Endothelial cell of hepatic sinusoid (primary cell): ENCODE results near the gene RAB11B.
"Not testable (repeated sequence)": the region's sequence is repeated elsewhere in the genome, so short reads cannot be mapped to it uniquely, and the experiment has no call there.

Experiments used
- in situ Hi-C: cut with HindIII; loops from 2 replicates; pipeline ENCODE4 v1.10.0; 2017; ENCODE audit warnings: low sequenced_read_pairs

Gene RAB11B

DNA sequence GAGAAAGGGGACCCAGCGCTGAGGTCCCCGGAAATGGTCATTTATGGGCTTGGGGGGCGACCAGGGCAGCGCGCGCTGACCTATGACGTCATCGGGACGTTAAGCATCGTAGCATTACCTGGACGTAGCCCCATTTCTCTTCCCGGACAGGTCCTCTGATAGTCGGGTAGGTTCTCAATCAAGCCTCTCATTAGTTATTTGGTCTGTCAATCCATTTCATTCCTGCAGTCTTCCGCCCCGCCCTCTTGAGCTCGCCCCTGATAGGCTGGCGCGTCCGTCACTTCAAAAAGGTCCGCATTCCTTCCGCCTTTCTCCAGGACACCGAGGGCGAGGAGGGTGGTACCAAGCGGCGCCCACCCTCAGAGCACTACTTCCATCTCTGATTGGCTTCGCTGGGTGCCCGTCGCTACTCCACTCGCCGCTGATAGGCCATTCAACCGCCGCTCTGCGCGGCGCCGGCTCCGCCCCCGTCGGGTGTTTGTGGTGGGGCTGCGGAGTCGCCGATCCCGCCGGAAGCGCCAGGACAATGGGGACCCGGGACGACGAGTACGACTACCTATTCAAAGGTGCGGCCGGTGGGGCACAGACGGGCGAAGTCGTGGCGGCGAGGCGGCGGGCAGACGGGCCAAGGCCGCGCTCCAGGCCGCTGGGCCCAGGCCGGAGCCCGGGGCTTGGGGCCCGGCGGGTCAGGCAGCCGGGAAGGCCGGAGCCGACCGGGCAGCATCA lies at the start of gene RAB11B:
RAB11B (plus strand) TSS at position 470 of the 726 bp plus-strand sequence; CDS start at position 527, 57 bp downstream.
- in situ Hi-C loops = no loop called here

DNA sequence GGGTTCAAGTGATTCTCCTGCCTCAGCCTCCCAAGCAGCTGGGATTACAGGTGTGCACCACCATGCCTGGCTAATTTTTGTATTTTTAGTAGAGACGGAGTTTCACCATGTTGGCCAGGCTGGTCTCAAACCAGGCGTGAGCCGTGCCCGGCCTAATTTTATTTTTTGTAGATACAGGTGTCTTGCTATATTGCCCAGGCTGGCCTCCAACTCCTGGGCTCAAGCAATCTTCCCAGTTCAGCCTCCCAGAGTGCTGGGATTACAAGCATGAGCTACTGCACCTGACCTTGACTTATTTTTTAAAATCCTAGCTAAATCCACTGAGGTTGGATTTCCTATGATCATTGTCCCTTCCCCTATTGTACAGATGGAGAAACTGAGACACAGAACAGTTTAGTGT lies 48.7 kb upstream of the RAB11B start:
- in situ Hi-C loops = not testable (repeated sequence)

DNA sequence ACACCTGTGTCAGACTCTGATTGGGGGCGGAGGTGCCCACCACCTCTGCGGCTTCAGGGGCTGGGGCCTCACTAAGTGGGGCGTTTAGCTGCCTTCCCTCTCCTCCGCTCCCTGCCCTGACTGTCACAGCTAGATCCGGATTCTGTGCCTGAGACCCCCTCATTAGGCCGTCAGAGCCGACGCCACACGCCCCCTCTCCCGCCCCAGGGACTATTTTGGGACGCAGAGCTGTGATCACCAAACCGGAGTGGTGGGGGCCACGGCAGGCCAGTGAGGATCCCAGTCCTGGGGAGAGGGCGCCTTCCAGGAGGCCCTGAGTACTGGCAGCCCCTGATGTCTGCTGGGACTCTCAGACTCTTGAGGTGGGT lies 47.9 kb upstream of the RAB11B start:
- in situ Hi-C loops = no loop called here

DNA sequence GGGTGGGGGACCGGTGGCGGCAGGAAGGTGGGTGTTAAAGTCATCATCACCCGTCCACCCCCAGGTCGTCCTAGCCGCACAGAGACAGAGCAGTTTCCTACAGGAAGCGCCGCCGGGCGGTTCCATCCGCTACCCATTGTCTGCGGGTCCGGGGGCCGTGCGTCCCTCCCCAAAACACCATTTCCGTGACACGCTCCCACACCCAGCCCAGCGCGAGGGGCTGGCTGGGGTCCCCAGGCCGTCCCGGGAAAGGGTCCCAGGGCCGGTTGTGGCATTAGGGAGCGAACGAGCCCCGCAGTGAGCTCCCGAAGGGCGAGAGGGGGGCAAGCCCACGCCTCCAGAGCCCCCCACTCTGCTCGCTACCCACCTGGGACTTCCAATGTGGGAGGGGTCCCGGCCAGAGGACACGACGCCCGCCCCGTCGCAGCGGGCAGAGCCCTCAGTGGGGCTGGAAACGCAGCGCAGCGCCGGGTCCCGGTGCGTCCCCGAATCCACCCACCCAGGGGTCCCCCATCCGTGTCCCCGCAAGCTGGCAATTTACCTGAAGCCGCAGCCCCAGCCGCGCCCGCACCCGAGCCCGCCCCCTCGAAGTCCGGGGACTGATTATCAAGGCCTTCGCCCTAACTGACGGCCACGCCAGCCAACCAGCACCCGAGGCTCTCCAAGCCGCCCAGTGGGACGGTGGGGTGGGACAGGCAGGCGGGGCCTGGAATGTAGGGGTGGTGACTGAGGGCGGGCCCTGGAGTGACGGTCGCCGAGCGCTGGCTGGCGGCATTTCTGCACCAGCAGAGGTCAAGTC lies 47.3 kb upstream of the RAB11B start, which contains the start of gene KANK3:
KANK3 (minus strand) TSS at position 579 of the 799 bp plus-strand sequence. CDS start 5,434 bp downstream, outside the sequence.
- in situ Hi-C loops = no loop called here

DNA sequence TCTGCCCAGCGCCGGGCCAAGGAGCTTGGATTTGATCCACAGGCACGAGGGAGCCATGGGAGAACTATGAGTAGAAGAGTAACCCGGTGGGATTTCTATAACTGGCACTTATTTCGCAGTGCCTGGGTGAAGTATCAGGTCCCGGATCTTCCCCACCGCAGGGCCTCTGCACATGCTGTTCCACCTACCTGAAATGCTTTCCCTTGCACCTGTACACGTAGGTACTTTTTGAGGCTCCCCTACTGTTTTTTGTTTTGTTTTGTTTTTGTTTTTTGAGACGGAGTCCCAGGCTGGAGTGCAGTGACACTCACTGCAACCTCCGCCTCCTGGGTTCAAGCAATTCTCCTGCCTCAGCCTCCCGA lies 46.7 kb upstream of the RAB11B start:
- in situ Hi-C loops = no loop called here

DNA sequence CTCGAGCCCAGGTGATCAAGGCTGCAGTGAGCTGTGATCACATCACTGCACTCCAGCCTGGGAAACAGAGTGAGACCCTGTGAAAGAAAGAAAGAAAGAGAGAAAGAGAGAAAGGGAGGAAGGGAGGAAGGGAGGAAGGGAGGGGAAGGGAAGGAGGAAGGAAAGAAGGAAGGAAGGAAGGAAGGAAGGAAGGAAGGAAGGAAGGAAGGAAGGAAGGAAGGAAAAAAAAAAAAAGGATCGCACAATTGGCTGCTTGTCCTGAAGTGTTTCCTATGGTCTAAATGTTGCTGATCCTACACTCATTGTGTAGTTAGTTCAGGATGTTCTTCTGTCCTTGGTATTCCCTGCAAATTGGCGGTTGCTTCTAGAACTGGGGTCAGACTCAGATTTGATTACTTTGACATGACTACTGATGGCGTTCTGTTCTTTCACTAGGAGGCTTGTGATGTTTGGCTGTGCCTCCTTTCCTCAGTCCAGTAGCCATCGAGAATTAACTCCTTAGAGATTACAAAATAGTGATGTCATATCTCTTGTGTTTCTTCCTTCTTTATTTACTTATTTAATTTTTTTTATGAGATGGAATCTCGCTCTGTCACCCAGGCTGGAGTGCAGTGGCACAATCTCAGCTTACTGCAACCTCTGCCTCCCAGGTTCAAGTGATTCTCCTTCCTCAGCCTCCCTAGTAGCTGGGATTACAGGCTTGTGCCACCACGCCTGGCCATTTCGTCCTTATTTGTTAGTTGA lies 40.4 kb upstream of the RAB11B start:
- in situ Hi-C loops = not testable (repeated sequence)

DNA sequence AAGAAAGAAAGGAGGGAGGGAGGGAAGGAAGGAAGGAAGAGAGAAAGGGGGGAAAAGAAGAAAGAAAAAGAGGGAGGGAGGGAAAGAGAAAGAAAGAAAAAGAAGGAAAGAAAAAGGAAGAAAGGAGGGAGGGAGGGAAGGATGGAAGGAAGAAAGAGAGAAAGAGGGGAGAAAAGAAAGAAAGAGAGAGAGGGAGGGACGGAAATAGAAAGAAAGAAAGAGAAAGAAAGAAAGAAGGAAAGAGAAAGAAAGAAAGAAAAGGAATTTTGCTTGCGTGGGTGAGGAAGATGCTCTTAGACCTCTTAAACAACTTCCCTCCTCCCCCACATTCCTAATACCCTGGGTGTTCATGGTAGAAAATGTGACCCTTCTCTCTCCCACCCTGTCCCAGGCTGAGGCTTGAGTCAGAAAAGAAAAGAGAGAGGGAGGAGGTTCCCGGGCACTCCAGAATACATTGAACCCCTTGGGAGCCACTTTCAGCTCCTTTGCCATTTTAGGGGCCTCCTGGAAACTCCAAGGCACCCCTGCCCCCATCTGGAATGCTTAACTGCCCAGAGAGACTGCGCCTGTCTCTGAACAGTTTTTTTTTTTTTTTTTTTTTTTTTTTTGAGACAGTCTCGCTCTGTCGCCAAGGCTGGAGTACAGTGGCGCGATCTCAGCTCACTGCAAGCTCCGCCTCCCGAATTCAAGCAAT lies 37.9 kb upstream of the RAB11B start:
- in situ Hi-C loops = no loop called here

DNA sequence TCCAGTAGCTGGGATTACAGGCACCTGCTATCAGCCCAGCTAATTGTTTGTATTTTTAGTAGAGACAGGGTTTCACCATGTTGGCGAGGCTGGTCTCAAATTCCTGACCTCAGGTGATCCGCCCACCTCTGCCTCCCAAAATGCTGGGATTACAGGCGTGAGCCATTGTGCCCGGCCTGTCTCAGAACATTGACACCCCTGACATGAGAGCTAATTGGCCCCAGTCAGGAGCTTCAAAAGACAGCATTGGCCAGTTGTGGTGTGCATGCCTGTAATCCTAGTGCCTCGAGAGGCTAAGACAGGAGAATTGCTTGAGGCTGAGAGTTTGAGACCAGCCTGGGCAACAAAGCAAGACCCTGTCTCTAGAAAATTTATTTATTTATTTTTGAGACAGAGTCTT lies 37.3 kb upstream of the RAB11B start:
- in situ Hi-C loops = not testable (repeated sequence)

DNA sequence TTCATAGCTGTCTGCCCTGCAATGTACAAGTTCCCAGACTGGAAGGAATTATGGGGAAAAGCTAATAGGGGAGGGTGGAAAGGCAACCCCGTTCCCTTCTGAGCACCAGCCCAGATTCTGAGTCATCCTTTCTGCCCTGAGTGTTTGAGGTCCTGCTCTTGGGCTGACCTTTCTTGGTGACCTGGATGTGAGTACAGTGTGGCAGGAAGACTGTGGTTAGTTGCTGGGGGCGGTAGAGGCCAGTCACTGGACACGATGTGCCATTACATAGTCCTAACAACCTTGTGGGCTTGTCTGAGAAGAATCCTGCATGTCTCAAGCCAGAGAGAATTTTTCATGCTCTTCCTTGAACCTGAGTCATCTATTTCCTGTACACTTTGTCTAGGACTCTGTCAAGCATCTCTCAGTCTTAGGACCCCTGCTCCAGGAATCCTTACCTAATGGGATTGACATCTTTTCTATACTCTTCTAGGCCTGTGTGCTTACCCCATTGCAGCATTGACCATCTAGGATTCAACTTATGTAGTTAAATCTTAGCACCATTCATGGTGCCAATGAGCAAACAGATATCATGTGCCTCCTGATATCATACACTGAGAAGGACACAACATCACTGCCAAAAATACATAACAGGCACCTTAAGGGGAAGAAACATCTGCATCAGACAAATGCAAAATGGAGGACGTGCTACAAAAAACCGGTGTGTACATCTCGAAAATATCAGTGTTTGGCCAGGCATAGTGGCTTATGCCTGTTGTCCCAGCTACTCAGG lies 34.3 kb upstream of the RAB11B start:
- in situ Hi-C loops = no loop called here

DNA sequence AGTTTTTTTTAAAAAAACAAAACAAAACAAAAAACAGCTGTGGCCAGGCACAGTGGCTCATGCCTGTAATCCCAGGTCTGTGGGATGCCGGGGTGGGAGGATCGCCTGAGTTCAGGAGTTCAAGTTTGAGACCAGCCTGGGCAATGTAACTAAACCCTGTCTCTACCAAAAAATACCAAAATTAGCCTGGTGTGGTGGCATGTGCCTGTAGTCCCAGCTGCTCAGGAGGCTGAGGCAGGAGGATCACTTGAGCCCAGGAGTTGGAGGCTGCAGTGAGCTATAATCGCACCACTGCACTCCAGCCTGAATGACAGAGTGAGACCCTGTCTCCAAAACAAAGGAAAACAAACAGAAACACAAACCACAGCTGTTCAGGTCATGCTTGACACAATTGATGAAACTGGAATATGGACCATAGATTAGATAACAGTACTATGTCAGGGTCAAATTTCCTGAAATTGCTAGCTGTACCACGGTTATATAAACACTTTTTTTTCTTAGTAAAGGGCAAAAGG lies 33.1 kb upstream of the RAB11B start:
- in situ Hi-C loops = no loop called here

DNA sequence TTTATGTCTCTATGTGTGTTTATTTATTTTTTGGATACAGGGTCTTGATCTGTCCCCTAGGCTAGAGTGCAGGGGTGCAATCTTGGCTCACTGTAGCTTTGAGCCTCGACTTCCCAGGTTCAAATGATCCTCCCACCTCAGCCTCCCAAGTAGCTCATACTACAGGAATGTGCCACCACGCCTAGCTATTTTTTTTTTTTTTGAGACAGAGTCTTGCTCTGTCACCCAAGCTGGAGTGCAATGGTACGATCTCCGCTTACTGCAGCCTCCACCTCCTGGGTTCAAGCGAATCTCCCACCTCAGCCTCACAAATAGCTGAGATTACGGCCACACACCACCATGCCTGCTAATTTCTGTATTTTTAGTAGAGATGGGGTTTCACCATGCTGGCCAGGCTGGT lies 31.2 kb upstream of the RAB11B start:
- in situ Hi-C loops = no loop called here

DNA sequence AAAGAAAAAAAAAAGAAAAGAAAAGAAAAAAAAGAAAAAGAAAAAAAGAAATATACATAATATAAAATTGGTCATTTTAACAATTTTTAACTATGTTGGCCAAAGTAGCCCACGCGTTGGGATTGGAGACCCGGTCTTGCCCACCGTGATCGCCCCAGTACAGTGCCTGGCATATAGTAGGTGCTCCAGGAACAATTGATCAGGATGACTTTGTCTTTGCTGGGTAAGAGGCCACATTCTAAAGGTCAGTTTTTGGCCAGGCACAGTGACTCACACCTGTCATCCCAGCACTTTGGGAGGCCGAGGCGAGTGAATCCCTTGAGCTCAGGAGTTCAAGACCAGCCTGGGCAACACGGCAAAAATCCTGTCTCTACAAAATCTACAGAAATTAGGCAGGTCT lies 30.0 kb upstream of the RAB11B start:
- in situ Hi-C loops = no loop called here

DNA sequence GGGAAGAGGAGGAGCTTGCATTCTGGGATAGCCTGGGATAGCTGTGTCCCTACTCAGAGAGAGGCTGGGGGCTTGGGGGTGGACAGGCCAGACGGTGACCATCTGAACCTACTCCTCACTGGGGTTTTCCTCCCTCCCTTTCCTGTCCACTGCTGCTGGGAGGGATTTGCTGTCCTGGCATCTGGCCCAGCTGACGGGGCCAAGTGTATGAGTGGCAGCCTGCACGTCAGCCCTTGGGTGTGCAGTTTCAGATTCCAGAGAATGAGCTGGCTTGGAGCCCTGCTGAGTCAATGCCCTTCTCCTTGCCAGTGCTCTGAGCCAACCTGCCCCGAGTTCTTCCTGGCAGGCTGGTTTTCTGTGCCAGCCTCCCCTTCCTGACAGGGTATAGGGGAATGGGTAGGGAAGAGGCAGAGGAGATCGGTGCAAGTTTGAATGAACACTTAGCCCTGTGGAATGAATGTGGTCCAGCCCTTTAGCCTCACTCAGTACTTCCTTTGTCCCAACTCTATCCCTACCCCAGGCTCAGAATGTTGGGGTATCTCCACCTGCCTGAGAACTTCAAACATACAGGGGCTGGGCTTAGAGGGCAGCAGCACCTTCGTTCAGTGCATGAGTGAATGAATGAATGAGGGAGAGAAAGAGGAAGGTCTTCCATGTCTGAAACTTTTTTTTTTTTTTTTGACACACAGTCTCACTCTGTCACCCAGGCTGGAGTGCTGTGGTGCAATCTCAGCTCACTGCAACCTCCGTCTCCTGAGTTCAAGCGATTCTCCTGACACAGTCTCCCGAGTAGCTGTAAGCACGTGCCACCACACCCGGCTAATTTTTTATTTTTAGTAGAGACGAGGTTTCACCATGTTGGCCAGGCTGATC lies 28.0 kb upstream of the RAB11B start:
- in situ Hi-C loops = no loop called here

DNA sequence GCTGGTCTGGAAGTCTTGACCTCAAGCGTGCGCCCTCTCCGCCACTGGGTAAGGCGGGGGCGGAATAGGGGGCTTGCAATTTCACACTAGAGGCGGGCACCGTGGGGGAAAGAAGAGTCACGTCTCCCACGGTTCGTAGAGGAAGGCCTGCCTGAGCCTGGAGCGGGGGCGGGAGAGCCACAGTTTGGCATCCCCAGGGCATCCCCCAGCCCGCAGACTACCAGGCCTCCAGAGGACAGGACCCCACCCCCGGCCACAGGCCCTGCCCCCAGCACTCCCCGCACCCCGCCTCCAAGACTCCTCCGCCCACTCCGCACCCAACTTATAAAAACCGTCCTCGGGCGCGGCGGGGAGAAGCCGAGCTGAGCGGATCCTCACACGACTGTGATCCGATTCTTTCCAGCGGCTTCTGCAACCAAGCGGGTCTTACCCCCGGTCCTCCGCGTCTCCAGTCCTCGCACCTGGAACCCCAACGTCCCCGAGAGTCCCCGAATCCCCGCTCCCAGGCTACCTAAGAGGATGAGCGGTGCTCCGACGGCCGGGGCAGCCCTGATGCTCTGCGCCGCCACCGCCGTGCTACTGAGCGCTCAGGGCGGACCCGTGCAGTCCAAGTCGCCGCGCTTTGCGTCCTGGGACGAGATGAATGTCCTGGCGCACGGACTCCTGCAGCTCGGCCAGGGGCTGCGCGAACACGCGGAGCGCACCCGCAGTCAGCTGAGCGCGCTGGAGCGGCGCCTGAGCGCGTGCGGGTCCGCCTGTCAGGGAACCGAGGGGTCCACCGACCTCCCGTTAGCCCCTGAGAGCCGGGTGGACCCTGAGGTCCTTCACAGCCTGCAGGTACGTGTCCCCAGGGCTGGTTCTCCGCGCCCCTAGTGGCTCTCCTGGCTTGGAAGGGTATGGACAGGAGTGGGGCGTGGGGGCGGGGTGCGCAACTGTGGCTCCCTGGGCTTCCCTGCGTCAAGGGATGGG lies 26.1 kb upstream of the RAB11B start, which contains the start of gene ANGPTL4:
ANGPTL4 (plus strand) TSS at position 353 of the 969 bp plus-strand sequence; CDS start at position 520, 167 bp downstream.
- in situ Hi-C loops = no loop called here

DNA sequence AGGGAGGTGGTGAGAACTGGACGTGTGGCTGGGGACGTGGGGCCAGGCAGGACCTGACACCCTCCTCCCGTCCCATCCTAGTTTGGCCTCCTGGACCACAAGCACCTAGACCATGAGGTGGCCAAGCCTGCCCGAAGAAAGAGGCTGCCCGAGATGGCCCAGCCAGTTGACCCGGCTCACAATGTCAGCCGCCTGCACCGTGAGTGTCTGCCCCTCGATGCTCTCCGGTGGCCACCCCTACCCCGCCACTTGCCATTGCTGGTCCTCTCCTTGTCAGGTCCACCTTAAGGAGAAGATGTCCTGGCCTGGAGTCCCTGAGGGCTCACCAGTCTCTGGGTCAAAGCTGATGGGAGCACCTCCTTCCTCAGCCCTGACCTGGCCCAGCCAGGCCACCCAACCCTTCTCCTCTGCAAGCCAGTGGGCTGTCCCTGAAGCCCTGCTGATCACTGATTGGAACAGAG lies 24.0 kb upstream of the RAB11B start:
- in situ Hi-C loops = no loop called here

DNA sequence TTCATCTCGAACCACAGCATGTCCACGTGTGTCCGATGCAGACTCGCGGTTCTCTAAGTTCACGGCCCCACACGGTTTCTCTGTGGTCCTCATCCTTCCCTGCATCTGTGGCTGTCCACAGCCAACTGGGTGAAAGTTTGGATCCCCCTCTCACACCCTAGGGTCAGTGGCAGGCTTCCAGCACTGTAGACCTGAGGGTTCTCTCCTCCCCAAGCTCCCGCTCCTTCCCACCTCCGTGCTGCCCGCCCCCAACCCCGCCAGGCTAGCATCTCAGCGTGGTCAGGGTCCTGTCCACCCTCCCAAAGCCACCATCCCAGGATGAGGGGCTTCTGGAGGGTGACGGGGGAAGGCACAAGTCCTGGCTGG lies 23.2 kb upstream of the RAB11B start:
- in situ Hi-C loops = no loop called here

DNA sequence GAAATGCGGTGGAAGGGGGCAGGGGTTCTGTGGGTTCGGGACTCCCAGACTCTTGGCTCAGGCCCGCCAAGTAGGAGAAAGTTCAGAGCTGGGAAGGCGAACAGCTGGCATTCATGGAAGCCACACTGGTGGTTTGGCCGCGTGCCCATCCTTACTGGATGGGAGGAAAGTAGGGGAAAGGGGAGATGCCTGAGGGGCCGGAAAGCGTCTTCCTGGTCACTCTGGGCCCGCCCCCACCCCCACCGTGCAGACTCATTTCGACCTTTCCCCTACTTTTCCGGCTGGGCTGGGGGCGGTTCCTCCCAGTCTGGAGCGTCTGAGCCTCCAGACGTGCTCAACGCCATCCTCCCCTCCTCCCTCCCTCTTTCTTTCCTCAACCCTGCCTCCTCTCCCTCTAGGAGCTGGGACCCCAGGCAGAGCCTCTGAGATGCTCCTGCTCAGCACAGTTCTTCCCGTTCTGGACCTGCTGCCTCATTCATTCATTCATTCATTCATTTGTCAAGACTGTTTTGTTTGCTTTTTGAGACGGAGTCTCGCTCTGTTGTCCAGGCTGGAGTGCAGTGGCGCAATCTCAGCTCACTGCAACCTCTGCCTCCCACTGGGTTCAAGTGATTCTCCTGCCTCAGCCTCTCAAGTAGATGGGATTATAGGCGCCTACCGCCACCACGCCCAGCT lies 22.7 kb upstream of the RAB11B start:
- in situ Hi-C loops = no loop called here
